ENCODE results near the gene CYP51A1.
"Not testable (repeated sequence)": the region's sequence is repeated elsewhere in the genome, so short reads cannot be mapped to it uniquely, and the experiment has no call there.

Gene CYP51A1

DNA sequence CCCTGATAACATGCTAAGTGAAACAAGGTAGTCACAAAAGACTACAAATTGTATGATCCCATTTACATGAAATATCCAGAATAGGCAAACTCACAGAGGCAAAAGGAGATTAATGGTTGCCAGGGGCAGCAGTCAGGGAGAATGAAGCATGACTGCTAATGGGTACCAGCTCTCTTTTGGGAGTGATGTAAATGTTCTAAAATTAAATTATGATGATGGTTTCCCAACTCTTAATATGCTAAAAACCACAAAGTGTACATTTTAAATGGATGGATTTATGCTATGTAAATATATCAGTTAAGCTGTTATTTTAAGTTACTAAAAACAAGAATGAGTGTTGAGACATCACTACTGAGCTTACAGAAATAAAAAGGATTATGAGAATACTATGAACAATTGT lies 12.6 kb downstream of the CYP51A1 start:
- no peak for DNase-seq

DNA sequence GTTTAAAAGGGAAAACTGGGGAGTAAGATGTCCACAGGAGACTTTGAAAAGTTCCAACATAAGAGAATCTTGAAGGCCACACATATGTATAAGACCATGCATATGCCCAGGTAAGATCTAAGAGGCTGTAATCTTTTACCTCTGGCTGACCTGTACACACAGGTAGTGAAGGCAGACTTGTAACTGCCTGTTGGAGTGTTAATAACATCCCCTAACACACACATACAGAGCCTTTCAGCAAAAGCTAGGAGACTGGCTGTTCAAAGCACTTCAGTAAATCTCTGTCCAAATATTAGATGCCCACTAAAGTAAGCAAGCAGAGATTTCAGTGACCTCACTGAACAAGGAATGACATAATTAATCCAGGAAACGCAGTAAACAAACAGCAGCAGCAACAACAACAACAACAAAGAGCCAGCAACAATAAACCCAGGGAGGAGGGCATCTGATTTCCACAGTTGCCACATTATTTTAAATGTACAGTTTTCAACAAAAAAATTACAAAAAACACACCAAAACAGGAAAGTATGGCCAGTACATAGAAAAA lies 15.0 kb downstream of the CYP51A1 start:
- DNase-seq, result no peak

DNA sequence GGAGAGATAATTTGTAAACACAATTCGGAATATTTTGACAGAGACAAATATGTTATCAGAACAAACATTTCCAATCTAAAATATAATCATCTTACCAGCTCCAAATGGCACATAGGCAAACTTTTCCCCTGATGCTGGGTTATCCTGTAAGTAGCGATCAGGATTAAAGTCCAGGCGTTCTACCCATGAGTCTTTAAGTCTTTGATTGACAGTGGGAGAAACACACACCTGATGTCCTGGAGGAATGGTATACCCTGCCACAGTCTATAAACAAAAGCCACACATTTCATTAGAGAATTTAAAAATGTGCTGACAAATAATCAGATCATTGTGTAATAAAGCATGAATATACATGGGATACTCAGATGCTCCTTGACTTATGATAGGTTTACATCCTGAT lies 17.3 kb downstream of the CYP51A1 start:
- DNase-seq, result no peak

DNA sequence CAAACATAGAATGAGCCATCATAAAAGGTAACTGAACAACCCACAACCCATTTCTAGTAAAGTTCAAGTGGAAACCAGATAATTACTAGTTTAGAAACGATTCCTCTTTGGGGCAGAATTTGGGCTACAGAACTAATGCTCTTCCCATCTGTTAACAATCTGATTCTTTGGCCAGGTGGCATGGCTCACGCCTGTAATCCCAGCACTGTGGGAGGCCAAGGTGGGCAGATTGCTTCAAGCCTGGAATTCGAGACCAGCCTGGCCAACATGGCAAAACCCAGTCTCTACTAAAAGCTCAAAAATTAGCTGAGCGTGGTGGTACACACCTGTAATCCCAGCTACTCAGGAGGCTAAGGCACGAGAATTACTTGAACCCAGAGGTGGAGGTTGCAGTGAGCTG lies 18.5 kb downstream of the CYP51A1 start:
- no peak for DNase-seq

DNA sequence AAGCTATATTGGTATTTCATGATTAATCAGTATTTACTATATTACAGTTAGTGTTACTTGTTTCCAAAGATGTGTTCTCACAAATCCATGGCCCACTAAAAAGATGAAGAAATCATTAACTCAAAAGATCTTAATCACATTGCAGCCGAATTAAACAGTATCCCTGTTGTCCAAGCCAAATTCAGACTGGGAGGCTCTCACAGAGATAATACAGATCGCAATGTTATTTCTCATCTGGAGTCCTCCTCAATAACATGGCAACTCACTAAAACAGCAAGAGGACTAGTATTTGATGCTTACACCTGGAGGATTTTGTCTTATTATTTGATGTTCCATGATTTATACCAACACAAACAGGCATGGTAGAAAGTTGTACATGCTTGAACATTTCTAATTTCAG lies 23.4 kb downstream of the CYP51A1 start:
- no peak for DNase-seq

DNA sequence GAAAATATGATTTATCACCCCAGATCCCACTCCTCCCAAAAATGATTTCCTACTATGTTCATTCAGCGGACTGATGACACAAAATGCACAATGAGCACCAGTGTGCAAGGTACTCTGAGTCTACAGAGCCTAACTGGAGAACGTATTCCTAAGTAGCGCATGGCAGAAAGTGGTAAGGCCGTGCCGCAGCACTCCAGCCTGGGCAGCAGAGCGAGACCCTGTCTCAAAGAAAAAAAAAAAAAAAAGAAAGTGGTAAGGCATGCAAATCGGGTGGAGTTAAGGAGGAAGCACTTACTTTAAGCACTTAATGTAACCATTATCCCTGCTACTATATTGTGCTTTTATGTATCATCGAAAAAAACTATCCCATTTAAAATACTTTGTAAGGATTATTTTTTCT lies 25.5 kb downstream of the CYP51A1 start:
- DNase-seq, result no peak

DNA sequence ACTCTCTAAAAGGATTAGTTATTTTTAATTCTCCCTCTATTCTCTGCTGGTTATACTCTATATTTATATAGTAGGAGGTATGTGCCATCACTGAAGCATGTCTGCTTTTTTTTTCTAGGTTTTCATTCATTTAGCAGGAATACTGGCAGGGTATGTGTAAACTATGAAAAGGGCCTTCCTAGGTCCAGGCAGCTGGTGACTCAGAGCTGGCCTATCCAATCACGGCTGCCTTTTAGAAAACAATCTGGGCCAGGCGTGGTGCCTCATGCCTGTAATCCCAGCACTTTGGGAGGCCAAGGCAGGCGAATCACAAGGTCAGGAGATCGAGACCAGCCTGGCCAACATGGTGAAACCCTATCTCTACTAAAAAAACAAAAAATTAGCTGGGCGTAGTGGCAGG lies 31.4 kb downstream of the CYP51A1 start:
- DNase-seq, result not testable (repeated sequence)

DNA sequence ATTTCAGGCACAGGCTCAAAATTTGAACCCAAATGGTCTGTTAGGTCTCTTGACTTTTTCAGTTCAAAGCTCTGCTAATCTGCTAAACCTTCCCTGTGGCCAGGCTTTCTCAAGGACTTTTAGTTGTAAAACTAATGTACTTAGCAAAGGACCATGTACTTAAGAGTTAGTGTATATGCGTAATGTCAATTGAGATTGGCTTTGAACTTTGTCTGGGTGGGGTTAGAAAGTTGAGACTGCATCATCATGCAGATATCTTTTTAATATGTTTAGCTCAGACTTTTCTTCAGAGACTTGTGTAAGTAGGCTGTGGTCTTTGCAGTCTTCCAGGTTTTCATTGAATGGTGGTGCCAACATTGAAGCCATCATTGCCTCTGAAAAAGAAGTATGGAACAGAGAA lies 33.7 kb downstream of the CYP51A1 start:
- no peak for DNase-seq

DNA sequence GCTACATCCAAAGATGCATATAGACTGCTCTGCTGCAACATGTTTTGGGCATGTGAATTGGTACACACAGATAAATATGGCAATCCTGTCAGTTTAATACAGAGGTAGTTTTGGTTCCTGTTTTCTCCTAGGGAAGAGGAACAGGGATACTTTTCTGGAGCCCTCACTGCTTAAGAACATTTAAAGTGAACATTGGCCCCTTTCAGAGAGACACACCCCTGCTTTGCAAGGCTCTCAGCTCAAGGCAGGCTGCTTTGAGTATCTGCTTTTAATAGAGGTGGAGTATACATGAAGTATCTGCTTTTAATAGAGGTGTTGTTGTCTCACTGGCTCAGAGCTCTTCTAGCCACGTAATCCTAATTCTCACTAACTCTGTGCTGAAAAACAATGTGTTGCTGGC lies 38.9 kb downstream of the CYP51A1 start:
- DNase-seq, result no peak

DNA sequence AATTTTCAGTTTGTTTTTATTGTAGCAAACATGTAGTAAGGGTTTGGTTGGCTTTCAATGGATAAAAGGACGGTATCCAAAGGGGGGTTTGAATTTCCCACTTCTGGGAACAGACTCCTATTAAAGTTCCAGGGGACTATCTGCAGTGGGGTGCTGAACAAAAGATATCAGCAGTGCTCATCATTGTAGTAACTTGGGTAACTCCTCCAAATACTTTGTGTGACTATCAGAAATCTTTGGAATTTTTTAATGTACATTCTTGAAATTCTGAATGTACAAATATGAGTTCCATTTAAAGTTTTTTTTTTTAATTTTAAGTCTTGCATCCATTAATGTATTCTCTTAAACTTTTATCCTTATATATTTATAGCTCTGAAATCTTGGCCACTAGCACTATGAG lies 42.1 kb downstream of the CYP51A1 start:
- no peak for DNase-seq

DNA sequence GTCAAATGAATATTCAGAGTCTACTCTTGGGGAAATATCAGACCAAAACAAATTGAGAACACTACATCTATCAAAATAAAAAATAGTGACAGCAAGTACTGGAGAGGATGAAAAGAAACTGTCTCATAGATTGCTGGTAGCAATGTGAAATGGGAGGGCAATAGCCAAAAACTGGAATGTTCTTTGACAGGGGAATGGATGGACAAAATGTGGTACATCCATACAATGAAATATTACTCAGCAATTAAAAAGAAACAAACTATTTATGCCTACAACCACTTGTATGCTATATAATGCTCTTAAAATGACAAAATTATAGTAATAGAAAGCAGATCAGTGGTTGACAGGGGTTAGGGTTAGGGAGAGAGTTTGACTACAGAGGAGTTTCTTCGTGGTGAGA lies 46.0 kb downstream of the CYP51A1 start:
- DNase-seq, result no peak

DNA sequence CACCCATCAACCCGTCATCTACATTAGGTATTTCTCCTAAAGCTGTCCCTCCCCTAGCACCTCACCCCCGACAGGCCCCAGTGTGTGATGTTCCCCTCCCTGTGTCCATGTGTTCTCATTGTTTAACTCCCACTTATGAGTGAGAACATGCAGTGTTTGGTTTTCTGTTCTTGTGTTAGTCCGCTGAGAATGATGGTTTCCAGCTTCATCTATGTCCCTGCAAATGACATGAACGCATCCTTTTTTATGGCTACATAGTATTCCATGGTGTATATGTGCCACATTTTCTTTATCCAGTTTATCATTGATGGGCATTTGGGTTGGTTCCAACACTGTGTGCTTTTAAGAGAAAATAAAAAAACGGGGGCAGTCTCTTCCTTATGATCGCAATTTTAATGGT lies 50.4 kb downstream of the CYP51A1 start:
- DNase-seq, result not testable (repeated sequence)

DNA sequence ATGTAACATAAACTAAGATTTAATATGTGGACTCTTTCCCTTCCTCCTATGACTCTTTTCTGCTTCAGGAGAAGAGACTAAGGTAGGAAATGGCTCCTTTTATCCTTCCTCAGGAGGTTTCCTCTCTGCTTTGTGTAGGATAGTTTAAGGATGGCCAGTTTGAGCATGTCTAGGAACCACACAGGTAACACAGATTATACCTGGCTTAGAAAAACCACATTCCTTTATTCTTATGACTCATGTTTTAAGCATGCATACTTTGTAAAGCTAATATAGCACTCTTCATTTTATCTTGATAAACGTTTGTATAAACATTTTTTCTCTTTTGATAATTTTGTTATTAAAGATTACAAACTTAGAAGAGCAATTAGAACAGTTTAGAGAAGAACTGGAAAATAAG lies 57.8 kb downstream of the CYP51A1 start:
- no peak for DNase-seq

DNA sequence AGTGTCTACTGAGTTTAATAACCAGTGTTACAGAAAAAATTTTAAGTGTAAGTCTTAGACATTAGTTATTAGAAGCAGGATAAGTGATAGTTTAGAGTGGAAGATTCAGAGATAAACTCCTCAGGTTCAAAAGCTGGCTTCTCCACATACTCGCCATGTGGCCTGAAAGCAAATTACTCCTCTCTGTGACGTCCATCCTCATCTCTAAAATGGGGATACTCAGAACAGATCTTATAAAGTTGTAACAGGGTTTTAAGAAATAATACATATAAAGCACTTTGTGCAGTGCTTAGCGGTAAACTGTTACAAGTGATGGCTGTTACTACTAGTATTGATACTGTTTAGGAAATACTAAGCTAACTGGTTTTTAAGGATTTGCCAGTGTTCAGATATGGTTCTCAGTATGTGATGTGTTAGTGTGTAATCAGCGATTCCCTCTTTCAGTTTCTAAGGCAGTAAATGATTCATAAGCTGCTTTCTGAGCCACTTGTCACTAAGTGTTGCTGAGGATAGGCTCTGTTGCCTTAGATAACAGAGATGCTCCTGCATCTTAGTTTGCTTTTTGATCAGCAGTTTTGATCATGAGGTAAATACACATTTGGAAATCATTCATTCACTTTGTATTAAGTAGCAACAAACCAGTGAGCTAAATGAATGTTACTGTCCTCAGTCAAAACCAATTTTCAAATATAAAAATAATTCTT lies 58.7 kb downstream of the CYP51A1 start:
- DNase-seq, result no peak

DNA sequence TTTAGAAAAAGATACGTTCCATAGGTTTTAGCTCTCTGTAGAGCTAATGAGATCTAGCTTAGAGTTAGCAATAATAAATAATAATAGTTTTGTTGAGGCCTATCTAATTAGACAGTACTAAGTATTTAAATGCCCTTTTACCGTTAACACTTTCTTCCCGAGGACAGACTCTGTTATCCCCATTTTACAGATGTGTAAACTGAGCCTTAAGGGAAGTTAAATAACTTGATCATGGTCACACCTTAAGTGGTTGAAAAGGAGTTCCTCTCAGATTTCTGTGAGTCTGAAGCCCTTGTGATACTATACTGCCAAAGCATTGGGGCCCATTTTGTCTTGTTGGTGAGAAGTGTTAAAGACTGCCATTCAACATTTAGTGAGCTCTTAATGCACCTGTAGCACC lies 61.6 kb downstream of the CYP51A1 start:
- no peak for DNase-seq

DNA sequence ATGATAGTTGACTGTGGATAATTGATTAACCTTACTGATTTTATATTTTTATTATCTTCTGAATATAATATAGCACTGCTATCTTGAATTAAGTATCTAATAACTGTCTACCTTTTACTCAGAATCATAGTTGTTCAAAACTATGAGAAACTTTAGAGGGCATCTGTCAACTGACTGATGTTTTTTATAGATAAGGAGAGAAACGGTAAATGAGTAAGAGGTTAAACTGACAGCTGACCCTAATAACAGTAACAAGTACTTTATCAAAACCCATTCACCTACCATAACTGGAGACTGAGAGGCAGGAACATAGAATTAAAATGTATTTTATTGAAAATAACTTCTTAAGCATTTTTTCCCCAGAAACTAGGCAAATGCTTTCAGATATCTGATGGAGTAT lies 62.2 kb downstream of the CYP51A1 start:
- no peak for DNase-seq

DNA sequence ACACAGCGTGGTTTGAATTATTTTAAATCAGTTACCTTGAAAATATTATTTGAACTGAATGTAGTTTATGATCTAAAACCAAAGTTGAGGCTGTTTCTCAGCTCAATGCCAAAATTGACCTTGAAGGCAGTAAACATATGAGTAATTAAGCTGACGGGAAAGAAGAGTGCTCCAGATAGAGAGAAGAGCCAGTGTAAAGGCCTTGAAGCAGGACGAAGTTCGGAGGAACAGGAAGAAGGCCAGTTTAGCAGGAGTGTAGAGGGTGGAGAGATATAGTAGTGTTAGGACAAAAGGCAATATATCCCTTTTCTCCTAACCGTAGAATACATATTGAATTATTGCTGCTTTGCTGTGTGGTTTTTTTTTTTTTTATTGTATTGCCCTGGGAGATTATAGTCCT lies 63.2 kb downstream of the CYP51A1 start:
- no peak for DNase-seq

DNA sequence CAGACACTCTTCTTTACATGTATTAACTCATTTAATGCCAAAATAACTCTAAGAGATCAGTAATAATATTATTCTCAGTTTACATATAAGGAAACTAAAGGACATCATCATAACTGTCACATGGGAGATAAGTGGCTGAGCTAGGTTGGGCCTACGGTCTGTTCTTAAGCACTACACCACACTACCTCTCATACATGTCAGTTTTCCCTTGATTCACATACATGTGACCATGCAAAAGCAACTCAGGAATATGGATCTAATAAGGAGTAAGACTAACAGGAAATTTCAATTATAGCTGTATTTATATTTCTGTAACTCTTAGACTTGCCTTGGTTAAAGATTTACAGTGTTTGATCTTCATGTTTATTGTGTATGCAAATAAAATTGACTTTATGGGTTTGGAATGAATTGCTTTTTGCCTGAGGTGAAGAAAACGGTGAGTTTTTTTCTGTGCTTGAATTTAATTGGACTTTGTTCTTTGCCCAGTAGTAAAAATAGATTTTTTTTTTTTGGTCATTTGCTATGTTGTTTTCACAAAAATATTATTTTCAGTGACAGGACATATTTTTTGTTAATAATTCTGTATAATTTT lies 69.7 kb downstream of the CYP51A1 start:
- DNase-seq, result no peak
